Measurements from ENCODE around the gene LMO2.

LMO2 gene

GRCh38 chr11:33885338-33886005 is 6.4 kb downstream of the LMO2 start:
- no peak for DNase-seq

GRCh38 chr11:33884601-33885000 is 7.3 kb downstream of the LMO2 start:
- DNase-seq: no peak

GRCh38 chr11:33884035-33884434 is 7.8 kb downstream of the LMO2 start:
- no peak for DNase-seq

GRCh38 chr11:33881651-33882503 is 10.0 kb downstream of the LMO2 start:
- DNase-seq: no peak

GRCh38 chr11:33880979-33881378 is 10.9 kb downstream of the LMO2 start:
- no peak for DNase-seq

GRCh38 chr11:33879375-33879774 is 12.5 kb downstream of the LMO2 start:
- no peak for DNase-seq

GRCh38 chr11:33877038-33877437 is 14.8 kb downstream of the LMO2 start:
- DNase-seq: no peak

GRCh38 chr11:33875621-33876294 is 16.1 kb downstream of the LMO2 start:
- no peak for DNase-seq

- DNase-seq: no peak
Observed at GRCh38 chr11:33874910-33875490, 16.9 kb downstream of the LMO2 start.

- DNase-seq: no peak
Observed at GRCh38 chr11:33874433-33874832, 17.4 kb downstream of the LMO2 start.

- peak; percentile 33 for DNase-seq
Observed at GRCh38 chr11:33869481-33870422, 22.1 kb downstream of the LMO2 start.

GRCh38 chr11:33868647-33869461 is 23.0 kb downstream of the LMO2 start:
- no peak for DNase-seq

GRCh38 chr11:33867996-33868646 is 23.8 kb downstream of the LMO2 start:
- DNase-seq: no peak

- DNase-seq: no peak
Observed at GRCh38 chr11:33867561-33867960, 24.3 kb downstream of the LMO2 start.

GRCh38 chr11:33866936-33867335 is 24.9 kb downstream of the LMO2 start:
- no peak for DNase-seq

GRCh38 chr11:33864479-33864878 is 27.4 kb downstream of the LMO2 start:
- DNase-seq: no peak

GRCh38 chr11:33863418-33864172 is 28.3 kb downstream of the LMO2 start:
- DNase-seq: no peak

- DNase-seq: no peak
Observed at GRCh38 chr11:33861941-33862589, 29.8 kb downstream of the LMO2 start.

GRCh38 chr11:33861386-33861785 is 30.5 kb downstream of the LMO2 start:
- no peak for DNase-seq
